CD14-positive monocyte (primary cell): ENCODE results near the gene SH3GL3. TPM values are rescaled to one million over a fixed set of nuclear protein-coding genes. Genes with fewer than 3 reads are reported as not detected.

Experiments used
- DNase-seq, 3 donors: peaks; one replicate each; pipeline ENCODE4 v3.0.0-alpha.2; 2011 to 2022
- H2AFZ ChIP-seq: 2 replicates; pipeline ENCODE4 v1.6.0; 2012; ENCODE audit warnings: mild to moderate bottlenecking, low read depth, low read length, inconsistent platforms; ENCODE audit not compliant: insufficient read depth, poor library complexity, severe bottlenecking
- H3K27ac ChIP-seq, 2 donors: 1 replicate in 1 of 2; 2 replicates in 1 of 2; pipeline ENCODE4 v1.5.1; 2012 to 2013; ENCODE audit warnings: low read length in 2 of 2, control low read depth in 1 of 2, inconsistent platforms in 1 of 2, low read depth in 1 of 2, mild to moderate bottlenecking in 1 of 2
- H3K27me3 ChIP-seq, 2 donors: one replicate each; pipeline versions ENCODE4 v1.6.0 to v1.6.1; 2011 to 2013; ENCODE audit warnings: low read length in 2 of 2; ENCODE audit not compliant: control insufficient read depth in 2 of 2, insufficient read depth in 2 of 2
- H3K36me3 ChIP-seq, 2 donors: replicated peaks in 1 of 2; 1 replicate in 1 of 2; 2 replicates in 1 of 2; pipeline versions ENCODE4 v1.5.1 to v1.6.1; 2012 to 2013; ENCODE audit warnings: low read length in 2 of 2, control low read depth in 1 of 2, inconsistent platforms in 1 of 2, mild to moderate bottlenecking in 1 of 2; ENCODE audit not compliant: insufficient read depth in 2 of 2, control insufficient read depth in 1 of 2
- H3K4me1 ChIP-seq, 2 donors: 1 replicate in 1 of 2; 2 replicates in 1 of 2; pipeline versions ENCODE4 v1.5.1 to v1.6.1; 2012 to 2013; ENCODE audit warnings: low read length in 2 of 2, control low read depth in 1 of 2, inconsistent platforms in 1 of 2, mild to moderate bottlenecking in 1 of 2, moderate library complexity in 1 of 2; ENCODE audit not compliant: insufficient read depth in 2 of 2, control insufficient read depth in 1 of 2
- H3K4me2 ChIP-seq: replicated peaks from 2 replicates; pipeline ENCODE3; 2012; ENCODE audit warnings: low read length, moderate library complexity, mild to moderate bottlenecking; ENCODE audit not compliant: poor library complexity, severe bottlenecking; ENCODE audit errors: extremely low read depth
- H3K4me3 ChIP-seq, 3 experiments: fragments of 200-600 bp in 1 of 3; sonication (generic) in 1 of 3; replicated peaks in 1 of 3; 1 replicate in 2 of 3; 2 replicates in 1 of 3; pipeline ENCODE4 v1.5.1; 2011 to 2013; ENCODE audit warnings: low read length in 3 of 3, mild to moderate bottlenecking in 3 of 3, control low read depth in 2 of 3, low read depth in 2 of 3, inconsistent platforms in 1 of 3, moderate library complexity in 1 of 3
- H3K79me2 ChIP-seq: 2 replicates; pipeline ENCODE4 v1.6.0; 2012; ENCODE audit warnings: mild to moderate bottlenecking, control low read depth, inconsistent platforms, low read length, moderate library complexity; ENCODE audit not compliant: insufficient read depth
- H3K9ac ChIP-seq: 2 replicates; pipeline ENCODE4 v1.6.0; 2017; ENCODE audit warnings: low read length, mild to moderate bottlenecking; ENCODE audit not compliant: insufficient read depth, poor library complexity, severe bottlenecking
- H3K9me3 ChIP-seq, 2 donors: replicated peaks in 1 of 2; 1 replicate in 1 of 2; 2 replicates in 1 of 2; pipeline versions ENCODE4 v1.5.1 to v1.6.1; 2012 to 2013; ENCODE audit warnings: low read length in 2 of 2, control low read depth in 1 of 2; ENCODE audit not compliant: control insufficient read depth in 1 of 2, insufficient read depth in 1 of 2
- H4K20me1 ChIP-seq: 2 replicates; pipeline ENCODE4 v1.6.0; 2012; ENCODE audit warnings: mild to moderate bottlenecking, low read length, control low read depth, moderate library complexity; ENCODE audit not compliant: insufficient read depth
- H3K27ac Mint-ChIP-seq, 7 donors: one replicate each; pipeline ENCODE4 v1.8.0; 2020; ENCODE audit warnings: mild to moderate bottlenecking in 7 of 7, mixed read lengths in 7 of 7, moderate library complexity in 6 of 7, inconsistent platforms in 2 of 7
- H3K27me3 Mint-ChIP-seq, 3 donors: one replicate each; pipeline ENCODE4 v1.8.0; 2021 to 2022; ENCODE audit warnings: low read depth in 3 of 3, mild to moderate bottlenecking in 3 of 3, mixed read lengths in 3 of 3, moderate library complexity in 3 of 3, inconsistent platforms in 1 of 3
- H3K36me3 Mint-ChIP-seq, 2 donors: one replicate each; pipeline ENCODE4 v1.8.0; 2020; ENCODE audit warnings: mixed read lengths in 2 of 2, inconsistent platforms in 1 of 2, mild to moderate bottlenecking in 1 of 2
- H3K4me1 Mint-ChIP-seq: one replicate; pipeline ENCODE4 v1.8.0; 2020; ENCODE audit warnings: mild to moderate bottlenecking, mixed read lengths
- H3K4me3 Mint-ChIP-seq, 2 donors: one replicate each; pipeline ENCODE4 v1.8.0; 2020; ENCODE audit warnings: mild to moderate bottlenecking in 2 of 2, mixed read lengths in 2 of 2, moderate library complexity in 1 of 2
- H3K9me3 Mint-ChIP-seq, 7 donors: one replicate each; pipeline ENCODE4 v1.8.0; 2020 to 2022; ENCODE audit warnings: mixed read lengths in 7 of 7, mild to moderate bottlenecking in 6 of 7, moderate library complexity in 6 of 7, inconsistent platforms in 2 of 7
- CTCF ChIP-seq: fragments of 200-600 bp; IDR thresholded peaks from one replicate; pipeline ENCODE4 v1.8.0; 2022; ENCODE audit warnings: antibody characterized with exemption, mild to moderate bottlenecking
- WGBS: methylation state at CpG from one replicate; pipeline ENCODE4 v1.1.5; 2013; ENCODE audit warnings: missing lambda C conversion rate; ENCODE audit not compliant: insufficient coverage; 5-methylcytosine and 5-hydroxymethylcytosine counted together
- intact Hi-C, 2 donors: fragments of 100-400 bp; cut with micrococcal nuclease; formaldehyde crosslinking; loops; one replicate each; pipeline versions ENCODE4 v1.15.0 to v1.15.1; 2023
- polyA plus RNA-seq, 3 donors: library from polyadenylated mRNA; depleted of rRNA in 1 of 3; unstranded in 2 of 3; stranded (reverse) in 1 of 3; fragments of 300-500 nt in 2 of 3; fragments of >200 nt in 1 of 3; fragmentation: Illumina TruSeq in 2 of 3; gene quantifications; 1 replicate in 2 of 3; 2 replicates in 1 of 3; pipeline ENCODE4 v1.2.3, GENCODE V29; 2012 to 2021

Gene SH3GL3
- polyA plus RNA-seq, 3 donors, result not detected

- Histone ChIP-seq H2AFZ (no peak overlapping the region), H3K27ac (no peak overlapping the region), H3K36me3 (no peaks in the 10 kb centered on the region), H3K9ac (no peak overlapping the region), H4K20me1 (no peaks in the 10 kb centered on the region), H3K4me2 (no peak overlapping the region), H3K4me1 (no peaks in the 10 kb centered on the region), H3K27me3 (no peaks in the 10 kb centered on the region), H3K9me3 (no peaks in the 10 kb centered on the region), H3K79me2 (no peaks in the 10 kb centered on the region), H3K4me3 (no peak overlapping the region)
- TF ChIP-seq CTCF, result peak; percentile 39
- Mint-ChIP-seq H3K4me1 (no peaks in the 10 kb centered on the region), H3K36me3 (no peaks in the 10 kb centered on the region), H3K4me3 (no peak overlapping the region), H3K27ac (no peak overlapping the region), H3K27me3 (peaks cover 0 to 3% (median 2%) of the 10 kb centered on the region in 3 donors), H3K9me3 (no peaks in the 10 kb centered on the region)
- intact Hi-C loops, result no loop called here
- no CpG with 5 or more reads among the region's 4 CpGs for WGBS
- no peak for DNase-seq
Observed at GRCh38 chr15:83565553-83566159, 118.5 kb downstream of the SH3GL3 start.

GRCh38 chr15:83567318-83567717 is 120.2 kb downstream of the SH3GL3 start:
- Mint-ChIP-seq H3K9me3 (no peaks in the 10 kb centered on the region), H3K4me1 (no peaks in the 10 kb centered on the region), H3K36me3 (no peaks in the 10 kb centered on the region), H3K27me3 (peaks cover 0 to 6% (median 3%) of the 10 kb centered on the region in 3 donors), H3K4me3 (no peak overlapping the region), H3K27ac (peak overlapping the region in 1 of 7 donors; percentile 49)
- Histone ChIP-seq H3K4me3 (no peak overlapping the region), H3K4me2 (no peak overlapping the region), H3K9me3 (no peaks in the 10 kb centered on the region), H3K36me3 (no peaks in the 10 kb centered on the region), H3K27ac (no peak overlapping the region), H2AFZ (no peak overlapping the region), H4K20me1 (no peaks in the 10 kb centered on the region), H3K9ac (no peak overlapping the region), H3K79me2 (no peaks in the 10 kb centered on the region), H3K27me3 (no peaks in the 10 kb centered on the region), H3K4me1 (no peaks in the 10 kb centered on the region)
- WGBS, result no CpG with 5 or more reads among the region's 2 CpGs
- TF ChIP-seq CTCF, result no peak
- intact Hi-C loops, result no loop called here
- DNase-seq, result no peak
